HG02938 (cell line): ENCODE data around the gene HGS.

Source experiments
- ATAC-seq: cut with Tn5 transposase; IDR thresholded peaks from one replicate; pipeline ENCODE4 v1.9.1; 2021; ENCODE audit warnings: mild to moderate bottlenecking, moderate library complexity; ENCODE audit not compliant: unreplicated experiment

HGS gene

GRCh38 chr17:81702934-81703746, 19.3 kb downstream of the HGS start, which contains the start of gene MRPL12:
Gene MRPL12 (plus strand): TSS chr17:81703367. CDS start chr17:81703502, 135 bp downstream.
- peak; percentile 78 for ATAC-seq

- ATAC-seq = no peak
Observed at GRCh38 chr17:81703747-81704654, 20.2 kb downstream of the HGS start.

GRCh38 chr17:81705518-81706231, 21.9 kb downstream of the HGS start:
- no peak for ATAC-seq

DNA sequence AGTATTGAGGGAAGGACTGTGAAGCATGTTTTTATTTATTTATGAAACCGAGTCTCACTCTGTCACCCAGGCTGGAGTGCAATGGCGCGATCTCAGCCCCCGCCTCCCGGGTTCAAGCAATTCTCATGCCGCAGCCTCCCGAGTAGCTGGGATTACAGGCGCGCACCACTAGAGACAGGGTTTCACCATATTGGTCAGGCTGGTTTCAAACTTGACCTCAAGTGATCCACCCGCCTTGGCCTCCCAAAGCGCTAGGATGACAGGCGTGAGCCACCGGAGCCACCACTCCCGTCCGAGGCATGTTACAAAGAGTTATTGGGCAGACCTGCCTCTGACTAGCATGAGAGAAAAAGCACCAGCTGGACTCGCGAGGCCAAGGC, 22.4 kb downstream of the HGS start:
- ATAC-seq = no peak

GRCh38 chr17:81706757-81707624, 23.2 kb downstream of the HGS start:
- no peak for ATAC-seq

DNA sequence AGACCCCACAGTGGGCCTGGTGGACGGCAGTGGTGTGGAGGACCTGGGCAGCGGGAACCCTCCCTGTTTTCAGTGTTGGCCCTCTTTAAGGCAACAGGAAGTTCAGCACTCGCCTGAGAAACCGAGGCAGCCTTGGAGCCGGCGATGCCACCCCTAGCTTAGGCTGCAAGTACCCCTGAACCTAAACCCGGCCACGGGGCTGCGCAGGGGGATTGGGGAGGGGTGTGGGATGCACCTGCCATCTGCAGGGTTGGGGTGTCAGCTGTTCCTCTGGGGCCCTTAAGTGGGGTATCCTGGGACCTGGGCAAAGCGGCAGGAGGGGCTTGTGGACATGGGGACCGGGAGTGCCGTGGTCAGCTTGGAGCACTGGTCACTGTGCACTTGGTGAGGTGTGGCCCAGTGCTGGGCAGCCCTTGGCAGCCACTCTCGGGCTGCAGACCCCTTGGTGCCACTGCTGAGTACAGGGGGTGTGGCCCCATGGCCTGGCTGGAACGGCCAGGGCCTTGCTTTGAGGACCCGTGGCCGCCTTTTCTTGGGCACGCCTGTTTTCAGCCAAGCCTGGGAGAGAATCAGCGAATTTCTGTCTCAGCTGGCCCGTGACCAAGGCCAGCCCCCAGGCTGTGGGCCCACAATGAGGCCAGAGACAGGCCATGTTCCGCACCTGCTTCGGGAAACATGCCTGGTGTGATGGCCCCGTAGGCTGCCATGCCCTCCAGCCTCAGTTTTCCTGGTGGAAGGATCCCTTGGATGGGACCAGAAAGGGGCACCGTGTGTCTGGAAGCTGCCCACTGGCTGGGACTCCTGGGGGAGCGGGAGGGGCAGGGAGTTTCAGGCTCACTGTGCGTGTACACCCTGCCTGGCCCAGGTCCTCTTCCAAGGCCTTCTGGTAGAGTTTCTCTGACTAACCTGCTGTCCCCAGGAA, 24.2 kb downstream of the HGS start:
- ATAC-seq = no peak

- ATAC-seq = no peak
Observed at GRCh38 chr17:81708739-81709185, 25.0 kb downstream of the HGS start.

DNA sequence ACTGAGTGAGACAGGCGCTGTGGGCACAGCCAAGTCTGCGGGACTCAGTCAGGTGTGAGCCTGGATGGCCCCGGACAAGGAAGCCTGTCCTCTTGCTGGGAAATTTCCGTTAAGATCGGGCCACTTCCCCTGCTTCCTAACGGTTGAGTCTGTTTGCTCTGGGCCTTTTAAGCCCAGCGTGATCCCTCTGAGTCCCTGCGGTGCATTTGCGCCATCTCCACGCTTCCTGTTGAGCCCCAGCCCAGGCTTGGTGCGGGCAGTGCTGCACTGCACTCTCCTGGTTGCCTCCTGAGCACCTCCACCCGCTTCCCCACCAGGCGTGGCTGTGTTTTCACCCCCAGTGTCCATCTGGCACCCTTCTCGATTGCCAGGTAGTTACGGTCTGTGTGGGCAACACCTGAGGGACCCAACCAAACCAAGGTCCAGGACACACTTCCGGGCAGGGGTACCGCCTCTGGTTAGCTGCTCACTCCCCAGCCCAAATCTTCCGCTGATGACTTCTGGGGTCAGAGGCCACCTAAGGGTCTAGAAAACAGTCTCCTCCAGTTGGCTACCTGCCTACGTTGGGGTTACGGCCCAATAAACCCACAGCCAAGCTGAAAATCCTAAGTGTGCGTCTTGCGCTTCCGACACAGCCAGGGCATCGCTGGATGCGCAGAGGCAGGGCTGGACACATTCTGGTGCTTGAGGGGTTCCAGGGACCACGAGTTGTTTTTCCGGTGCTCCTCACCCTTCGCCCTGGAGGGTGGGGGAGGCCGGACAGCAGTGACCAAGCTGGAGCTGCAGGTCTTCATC, 26.9 kb downstream of the HGS start:
- ATAC-seq = no peak

DNA sequence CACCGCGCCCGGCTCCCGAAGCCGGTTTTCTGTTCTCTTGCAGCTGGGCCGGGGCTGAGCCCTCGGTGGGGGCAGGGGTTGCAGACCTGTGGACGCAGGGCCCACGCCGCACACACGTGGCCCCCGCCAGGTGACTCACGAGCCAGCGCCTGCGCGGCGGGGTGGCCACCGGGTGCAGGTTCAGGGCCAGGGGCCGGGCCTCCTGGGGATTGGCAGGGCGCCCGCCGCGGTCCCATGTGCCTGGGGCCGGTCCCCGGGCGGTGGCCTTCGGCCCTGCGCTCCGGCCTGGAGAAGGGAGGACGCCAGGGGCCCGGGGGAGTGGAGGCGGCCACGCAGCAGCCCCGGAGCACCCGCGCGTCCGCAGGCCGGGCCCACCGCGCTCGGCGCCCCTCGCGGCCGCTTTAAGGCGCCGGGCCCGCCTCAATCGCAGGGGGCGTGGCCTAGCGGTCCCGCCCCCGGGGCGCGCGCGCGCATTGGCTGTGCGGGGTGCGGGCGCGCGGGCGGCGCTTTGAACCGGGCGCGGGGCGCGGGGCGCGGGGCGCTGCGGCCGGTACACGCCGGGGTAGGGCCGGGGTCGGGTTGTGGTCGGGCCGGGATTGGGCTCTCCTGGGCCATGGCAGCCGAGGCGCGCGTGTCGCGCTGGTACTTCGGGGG, 28.1 kb downstream of the HGS start, which contains the start of gene SLC25A10:
Gene SLC25A10 (plus strand): TSS at position 471 of the 654 bp plus-strand sequence. CDS start 143 bp downstream, at position 614.
- peak; percentile 41 for ATAC-seq

- ATAC-seq = peak; percentile 27
Observed at GRCh38 chr17:81712468-81713003, 28.7 kb downstream of the HGS start.

DNA sequence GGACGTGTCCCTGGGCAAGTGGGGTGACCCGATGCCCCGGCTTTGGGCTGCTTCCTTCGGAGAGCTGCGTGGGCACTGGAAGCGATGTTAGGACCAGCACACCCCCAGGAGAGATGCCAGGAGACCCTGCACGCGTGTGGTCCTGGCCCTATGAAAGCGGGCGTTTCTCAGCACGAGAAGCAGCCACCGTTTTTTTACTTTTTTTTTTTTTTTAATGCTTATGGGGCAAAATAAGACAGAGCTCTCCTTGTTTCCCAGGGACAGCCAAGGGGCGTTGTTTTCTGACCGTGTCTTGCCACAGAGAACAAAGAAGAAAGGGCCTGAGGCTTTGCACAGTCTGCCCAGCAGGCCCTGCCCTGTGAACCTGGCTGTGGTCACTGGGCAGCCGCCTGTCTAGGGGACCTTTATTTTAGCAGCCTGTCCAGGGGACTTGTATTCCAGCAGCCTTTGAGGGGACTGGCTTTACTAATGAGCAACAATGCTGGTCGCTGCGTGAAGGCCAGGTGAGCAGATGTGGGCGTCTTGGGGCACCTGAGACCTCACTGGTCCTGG, 29.3 kb downstream of the HGS start:
- ATAC-seq = no peak

- no peak for ATAC-seq
Observed at GRCh38 chr17:81713556-81714411, 30.0 kb downstream of the HGS start.

- ATAC-seq = no peak
Observed at GRCh38 chr17:81714412-81715106, 30.7 kb downstream of the HGS start.

GRCh38 chr17:81715107-81715871, 31.5 kb downstream of the HGS start:
- no peak for ATAC-seq
